ENCODE measurements around the gene QSOX1.

Gene QSOX1

DNA sequence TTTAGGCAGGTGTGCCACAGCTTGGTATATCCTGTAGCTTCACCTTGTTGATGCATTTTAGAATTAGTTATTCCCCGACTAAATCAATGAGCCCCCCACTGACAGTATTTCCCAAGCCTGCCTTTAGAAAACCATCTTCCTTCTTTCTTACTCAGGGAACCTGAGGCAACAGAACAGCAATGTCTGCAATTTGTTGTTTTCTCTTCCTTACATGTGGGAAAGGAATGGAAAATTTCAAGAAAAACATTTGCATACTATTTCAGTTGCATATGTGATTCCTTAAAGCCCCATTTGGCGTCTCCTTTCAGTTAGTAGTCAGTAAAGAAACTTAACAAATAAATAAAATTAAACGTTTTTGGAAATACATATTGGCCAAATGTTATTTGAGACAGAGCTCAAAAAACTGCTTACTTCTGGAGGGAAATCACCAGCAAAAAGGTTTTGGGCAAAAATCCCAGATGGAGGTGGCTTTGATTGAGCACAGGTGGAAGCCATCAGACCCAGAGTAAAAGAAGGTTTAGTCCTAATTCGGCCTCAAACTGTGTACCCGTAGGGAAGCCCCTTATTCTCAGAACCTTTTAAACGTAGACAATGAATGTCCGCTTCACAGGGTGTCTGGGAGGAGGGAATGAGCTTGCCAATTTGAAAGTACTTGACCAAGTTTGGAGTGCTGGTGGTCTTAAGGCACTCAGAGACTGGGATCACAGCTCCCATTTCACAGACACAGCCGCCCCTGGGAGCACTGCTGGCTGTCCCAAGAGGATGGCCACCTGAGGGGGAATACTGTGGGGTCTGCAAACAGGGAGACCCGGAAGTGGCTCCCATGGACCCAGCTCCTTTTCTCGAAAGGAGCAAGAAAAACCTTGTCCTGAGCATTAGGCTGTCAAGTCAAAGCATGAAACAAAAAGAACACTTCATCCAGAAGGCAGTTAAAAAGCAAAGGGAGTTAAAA, 84.8 kb downstream of the QSOX1 start:
- TF ChIP-seq, protein P1, sequence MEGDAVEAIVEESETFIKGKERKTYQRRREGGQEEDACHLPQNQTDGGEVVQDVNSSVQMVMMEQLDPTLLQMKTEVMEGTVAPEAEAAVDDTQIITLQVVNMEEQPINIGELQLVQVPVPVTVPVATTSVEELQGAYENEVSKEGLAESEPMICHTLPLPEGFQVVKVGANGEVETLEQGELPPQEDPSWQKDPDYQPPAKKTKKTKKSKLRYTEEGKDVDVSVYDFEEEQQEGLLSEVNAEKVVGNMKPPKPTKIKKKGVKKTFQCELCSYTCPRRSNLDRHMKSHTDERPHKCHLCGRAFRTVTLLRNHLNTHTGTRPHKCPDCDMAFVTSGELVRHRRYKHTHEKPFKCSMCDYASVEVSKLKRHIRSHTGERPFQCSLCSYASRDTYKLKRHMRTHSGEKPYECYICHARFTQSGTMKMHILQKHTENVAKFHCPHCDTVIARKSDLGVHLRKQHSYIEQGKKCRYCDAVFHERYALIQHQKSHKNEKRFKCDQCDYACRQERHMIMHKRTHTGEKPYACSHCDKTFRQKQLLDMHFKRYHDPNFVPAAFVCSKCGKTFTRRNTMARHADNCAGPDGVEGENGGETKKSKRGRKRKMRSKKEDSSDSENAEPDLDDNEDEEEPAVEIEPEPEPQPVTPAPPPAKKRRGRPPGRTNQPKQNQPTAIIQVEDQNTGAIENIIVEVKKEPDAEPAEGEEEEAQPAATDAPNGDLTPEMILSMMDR (IDR thresholded peaks at IDR 0.05; ENCODE audit: low read depth, low read length), result no peak

DNA sequence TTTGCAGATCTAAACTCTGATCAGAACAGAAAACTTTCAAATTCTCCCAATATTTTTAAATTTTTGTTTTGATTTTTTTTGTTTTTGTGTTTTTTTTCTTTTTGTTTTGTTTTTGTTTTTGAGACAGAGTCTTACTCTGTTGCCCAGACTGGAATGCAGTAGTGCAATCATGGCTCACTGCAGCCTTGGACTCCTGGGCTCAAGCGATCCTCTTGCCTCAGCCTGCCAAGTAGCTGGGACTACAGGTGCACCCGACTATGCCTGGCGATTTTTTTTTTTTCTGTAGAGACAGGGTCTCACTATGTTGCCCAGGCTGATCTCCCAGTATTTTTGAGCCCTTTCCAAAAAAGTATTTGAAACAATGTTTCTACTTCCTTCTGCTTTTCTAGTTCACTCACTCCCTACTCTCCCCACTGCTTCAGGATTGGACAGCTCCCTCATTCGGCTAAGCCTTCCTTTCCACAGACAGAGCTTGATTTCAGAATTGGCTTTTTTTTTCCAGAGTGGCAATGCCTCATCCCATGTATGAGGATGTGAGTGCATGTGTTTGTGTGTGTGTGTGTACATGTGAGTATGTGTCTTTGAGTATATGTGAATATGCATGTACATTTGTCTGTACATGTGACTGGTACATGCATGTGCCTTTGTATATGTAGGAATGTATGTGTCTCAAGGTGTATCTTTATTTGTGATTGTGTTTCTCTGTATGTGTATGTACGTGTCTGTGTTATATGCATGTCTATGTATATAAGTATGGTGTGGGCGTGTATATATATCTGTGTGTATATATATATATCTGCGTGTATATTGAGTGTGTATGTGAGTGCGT, 87.3 kb downstream of the QSOX1 start:
- Histone ChIP-seq H3K27me3 (peaks cover 60% of the 10 kb centered on the region), H3K4me1 (no peaks in the 10 kb centered on the region), H3K36me3 (no peaks in the 10 kb centered on the region), H3K9me3 (no peaks in the 10 kb centered on the region), H3K4me3 (ENCODE audit: low read depth, low read length) (no peak overlapping the region)
- no peak for DNase-seq
- TF ChIP-seq, protein P1 (IDR thresholded peaks at IDR 0.05; ENCODE audit: low read depth, low read length), result no peak

More for the DNA sequence above, 84.8 kb downstream of the QSOX1 start:
- Histone ChIP-seq H3K9me3 (no peaks in the 10 kb centered on the region), H3K4me1 (no peaks in the 10 kb centered on the region), H3K36me3 (no peaks in the 10 kb centered on the region), H3K4me3 (ENCODE audit: low read depth, low read length) (no peak overlapping the region), H3K27me3 (peaks cover 85% of the 10 kb centered on the region)
- DNase-seq, result no peak

DNA sequence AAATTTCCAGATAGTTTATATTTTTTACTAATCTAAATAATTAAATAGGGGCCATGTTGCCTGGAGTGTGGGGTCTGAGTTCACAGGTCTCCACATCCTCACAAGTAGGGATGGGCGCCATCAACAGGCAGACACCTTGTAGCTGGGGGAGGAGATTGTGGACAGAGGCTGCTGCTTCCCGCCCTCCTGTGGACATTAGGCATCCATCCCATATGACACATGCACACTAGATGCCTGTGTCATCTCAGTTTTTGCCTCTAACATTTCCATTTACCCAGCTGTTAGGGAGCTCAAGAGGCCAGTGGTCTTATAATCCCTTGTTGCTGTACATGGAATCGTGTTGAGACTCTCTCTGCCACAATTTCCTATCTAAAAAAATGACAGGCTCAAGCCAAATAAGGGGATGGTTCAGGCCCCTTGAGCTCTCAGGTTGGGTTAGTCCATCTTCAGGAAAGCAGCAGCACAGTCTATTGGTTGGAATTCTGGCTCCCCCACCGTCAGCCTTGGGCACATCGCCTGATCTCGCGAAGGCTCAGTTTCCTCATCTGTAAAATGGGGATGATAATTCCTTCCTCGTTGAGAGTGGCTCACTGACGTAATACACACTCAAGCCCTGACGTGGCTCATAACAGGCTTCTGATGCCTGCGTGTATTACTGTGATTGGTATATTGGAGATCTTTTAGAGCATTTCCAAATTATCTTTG, 89.0 kb downstream of the QSOX1 start:
- DNase-seq, result no peak
- Histone ChIP-seq H3K4me3 (ENCODE audit: low read depth, low read length) (no peak overlapping the region), H3K27me3 (peaks cover 43% of the 10 kb centered on the region), H3K36me3 (no peaks in the 10 kb centered on the region), H3K4me1 (no peaks in the 10 kb centered on the region), H3K9me3 (no peaks in the 10 kb centered on the region)
- TF ChIP-seq, protein P1 (IDR thresholded peaks at IDR 0.05; ENCODE audit: low read depth, low read length), result 0 out of 2 replicates have a peak, but pooled peaks have one; percentile 8

GRCh38 chr1:180244840-180245239, 90.2 kb downstream of the QSOX1 start:
- Histone ChIP-seq H3K4me1 (no peaks in the 10 kb centered on the region), H3K9me3 (no peaks in the 10 kb centered on the region), H3K36me3 (no peaks in the 10 kb centered on the region), H3K4me3 (ENCODE audit: low read depth, low read length) (no peak overlapping the region), H3K27me3 (peaks cover 31% of the 10 kb centered on the region)
- TF ChIP-seq, protein P1 (IDR thresholded peaks at IDR 0.05; ENCODE audit: low read depth, low read length), result no peak
- no peak for DNase-seq

- H3K4me1 ChIP-seq, result no peaks in the 10 kb centered on the region
- H3K27me3 ChIP-seq, result peaks cover 14% of the 10 kb centered on the region
- no peak for DNase-seq
- no peaks in the 10 kb centered on the region for H3K9me3 ChIP-seq
- H3K36me3 ChIP-seq, result no peaks in the 10 kb centered on the region
- no peak overlapping the region for H3K4me3 ChIP-seq (ENCODE audit: low read depth, low read length)
- TF ChIP-seq, protein P1 (IDR thresholded peaks at IDR 0.05; ENCODE audit: low read depth, low read length), result no peak
These were observed 91.9 kb downstream of the QSOX1 start for GRCh38 chr1:180246579-180246978.
